ENCODE measurements around the gene MTHFD1L.

- TF ChIP-seq EZH2 (IDR thresholded peaks at IDR 0.05) (no peak), POLR2AphosphoS5 (IDR thresholded peaks at IDR 0.05; ENCODE audit: borderline replicate concordance, low read depth, low read length) (no peak)
These were observed 209.5 kb downstream of the MTHFD1L start for GRCh38 chr6:151075005-151075404.
